Muscle of arm (tissue), 12 donors: ENCODE data around the gene FBXL22. TPM values are rescaled to one million over a fixed set of nuclear protein-coding genes. Genes with fewer than 3 reads are reported as not detected.
"Not testable (repeated sequence)": the region's sequence is repeated elsewhere in the genome, so short reads cannot be mapped to it uniquely, and the experiment has no call there.

Experiments
- DNase-seq: peaks from one replicate; pipeline ENCODE4 v3.0.0-alpha.2; 2013
- polyA plus RNA-seq, 12 donors: library from polyadenylated mRNA; unstranded; fragments of 120-200 nt; gene quantifications; one replicate each; pipeline ENCODE4 v1.2.1, GENCODE V29; 2013; ENCODE audit not compliant: insufficient read length in 12 of 12

FBXL22 gene
- polyA plus RNA-seq, 12 donors = 11.3 to 34.7 (median 27.6) TPM; not detected in 1

DNA sequence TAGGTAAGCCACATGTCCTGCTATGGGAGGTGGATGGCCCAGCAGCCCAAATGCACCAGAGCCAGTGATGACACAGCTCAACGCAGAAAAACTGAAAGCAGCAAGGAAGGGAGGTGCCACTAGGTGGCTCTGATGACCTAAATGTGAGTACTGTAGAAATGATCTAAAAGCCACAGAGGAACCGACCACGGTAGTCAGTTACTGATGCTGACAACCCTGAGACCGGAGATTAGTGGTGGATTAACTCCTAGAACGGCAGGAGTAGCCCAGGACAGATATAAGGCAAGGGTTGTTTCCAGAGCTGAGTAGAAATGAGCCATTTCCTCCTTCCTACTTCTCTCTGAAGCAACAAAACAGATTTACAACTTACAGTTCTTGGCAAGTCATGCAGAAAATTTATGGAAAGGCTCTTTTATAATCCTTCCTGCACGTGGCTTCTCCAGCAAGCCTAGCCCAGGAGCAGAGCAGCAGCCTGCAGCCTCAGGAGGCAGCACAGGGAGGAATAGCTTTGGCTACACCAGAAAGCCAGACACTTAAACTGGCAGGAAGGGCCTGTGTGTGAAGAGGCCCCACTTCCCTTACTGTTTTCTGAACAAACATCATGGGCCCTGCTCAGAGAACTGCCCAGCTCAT, 13.1 kb downstream of the FBXL22 start:
- DNase-seq = peak; percentile 85

DNA sequence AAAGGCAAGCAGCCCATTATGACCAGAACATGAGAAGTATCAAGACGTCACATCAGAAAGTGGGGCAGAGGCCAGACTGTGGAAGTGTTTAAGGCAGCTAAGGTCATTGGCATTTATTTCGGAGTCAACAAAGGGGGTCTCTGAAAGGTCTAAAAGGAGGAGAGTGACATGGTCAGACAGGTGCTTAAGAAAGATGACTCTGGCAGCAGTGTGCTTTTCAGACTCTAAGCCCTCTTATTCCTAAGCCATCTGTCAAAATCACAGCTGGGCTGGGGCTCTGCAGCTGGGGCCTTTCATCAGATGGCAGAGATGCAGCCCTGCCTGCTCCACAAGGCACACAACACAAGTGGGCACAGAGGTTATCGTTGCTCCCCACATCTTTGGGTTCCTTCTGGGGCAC, 14.0 kb downstream of the FBXL22 start:
- DNase-seq = peak; percentile 37

DNA sequence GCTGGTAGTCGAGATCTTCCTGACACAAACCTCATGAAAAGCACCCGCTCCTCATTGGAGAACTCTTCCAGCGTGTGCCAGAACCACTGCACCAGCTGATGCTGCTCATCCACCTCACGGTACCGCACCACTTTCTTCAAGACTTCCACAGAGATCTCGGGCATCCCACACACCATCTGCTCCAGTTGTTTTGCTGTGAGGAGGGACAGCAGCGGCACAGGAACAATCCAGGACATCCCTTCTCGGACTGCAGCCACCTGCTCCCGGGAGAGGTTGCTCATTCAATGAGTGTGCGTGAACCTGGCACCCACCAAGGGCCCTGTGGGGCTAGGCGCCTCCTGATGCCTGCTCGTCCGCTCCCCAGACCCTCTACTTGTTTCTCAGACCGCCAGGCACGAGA, 15.1 kb downstream of the FBXL22 start:
- DNase-seq = no peak

- no peak for DNase-seq
Measured at GRCh38 chr15:63615935-63616334, 18.7 kb downstream of the FBXL22 start.

DNA sequence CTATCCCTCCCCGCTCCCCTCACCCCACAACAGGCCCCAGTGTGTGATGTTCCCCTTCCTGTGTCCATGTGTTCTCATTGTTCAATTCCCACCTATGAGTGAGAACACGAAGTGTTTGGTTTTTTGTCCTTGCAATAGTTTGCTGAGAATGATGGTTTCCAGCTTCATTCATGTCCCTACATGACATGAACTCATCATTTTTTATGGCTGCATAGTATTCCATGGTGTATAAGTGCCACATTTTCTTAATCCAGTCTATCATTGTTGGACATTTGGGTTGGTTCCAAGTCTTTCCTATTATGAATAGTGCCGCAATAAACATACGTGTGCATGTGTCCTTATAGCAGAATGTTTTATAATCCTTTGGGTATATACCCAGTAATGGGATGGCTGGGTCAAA, 20.0 kb downstream of the FBXL22 start:
- DNase-seq = not testable (repeated sequence)

DNA sequence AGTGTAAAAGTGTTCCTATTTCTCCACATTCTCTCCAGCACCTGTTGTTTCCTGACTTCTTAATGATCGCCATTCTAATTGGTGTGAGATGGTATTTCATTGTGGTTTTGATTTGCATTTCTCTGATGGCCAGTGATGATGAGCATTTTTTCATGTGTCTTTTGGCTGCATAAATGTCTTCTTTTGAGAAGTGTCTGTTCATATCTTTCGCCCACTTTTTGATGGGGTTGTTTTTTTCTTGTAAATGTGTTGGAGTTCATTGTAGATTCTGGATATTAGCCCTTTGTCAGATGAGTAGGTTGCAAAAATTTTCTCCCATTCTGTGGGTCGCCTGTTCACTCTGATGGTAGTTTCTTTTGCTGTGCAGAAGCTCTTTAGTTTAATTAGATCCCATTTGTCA, 20.4 kb downstream of the FBXL22 start:
- DNase-seq = not testable (repeated sequence)

- not testable (repeated sequence) for DNase-seq
Measured at GRCh38 chr15:63620760-63621159, 23.6 kb downstream of the FBXL22 start.

GRCh38 chr15:63623232-63623969, 26.2 kb downstream of the FBXL22 start:
- no peak for DNase-seq

GRCh38 chr15:63626955-63627354, 29.8 kb downstream of the FBXL22 start:
- no peak for DNase-seq

- DNase-seq = no peak
Measured at GRCh38 chr15:63628123-63628822, 31.1 kb downstream of the FBXL22 start.

DNA sequence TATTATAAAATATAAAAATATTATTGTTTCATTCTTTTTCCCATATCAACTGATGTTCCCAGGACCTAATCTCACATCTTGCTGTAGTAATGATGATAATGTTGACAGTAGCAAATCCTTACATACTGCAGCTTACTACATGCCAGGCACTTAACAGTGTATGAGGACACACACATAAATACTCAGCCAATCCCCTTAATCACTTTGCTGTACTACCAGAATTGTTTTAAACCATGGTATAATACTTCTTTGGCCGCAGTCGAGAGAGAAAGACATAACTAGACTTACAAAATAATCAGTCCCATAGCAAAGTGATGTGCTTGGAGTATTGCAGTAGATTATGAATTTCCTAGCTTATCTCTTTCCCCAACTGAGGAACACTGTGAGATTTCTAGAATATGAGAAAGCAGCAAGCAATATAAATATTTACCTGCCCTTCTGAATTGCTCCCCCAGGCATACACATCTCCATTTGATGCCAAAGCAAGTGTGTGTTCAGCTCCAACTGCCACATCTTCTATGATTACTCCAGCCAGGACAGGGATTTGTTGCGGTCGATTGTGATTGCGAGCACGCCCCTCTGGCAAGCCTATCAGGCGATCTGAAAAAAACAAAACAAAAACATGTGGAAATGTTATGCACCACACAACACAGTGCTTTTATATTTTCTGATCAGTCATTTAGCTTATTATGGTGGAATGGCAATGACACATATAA, 33.0 kb downstream of the FBXL22 start:
- DNase-seq = no peak

DNA sequence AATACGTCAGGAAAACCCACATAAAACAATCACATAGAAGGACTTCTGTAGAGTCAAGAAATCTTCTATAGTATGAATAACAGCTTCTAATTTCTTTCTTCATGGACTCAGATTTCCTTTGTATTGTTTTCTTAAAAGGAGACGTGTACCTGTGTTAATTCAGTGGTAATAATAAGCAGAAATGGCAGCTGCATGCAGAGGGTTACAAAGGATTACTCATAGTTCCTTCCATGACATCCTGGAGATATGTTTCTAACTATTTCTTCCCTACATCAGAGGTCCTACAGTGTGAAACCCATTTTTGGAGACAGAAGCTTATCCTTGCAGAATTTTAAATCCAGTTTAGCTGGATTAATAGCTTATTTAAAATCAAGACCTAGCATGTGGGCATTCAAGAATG, 36.1 kb downstream of the FBXL22 start:
- no peak for DNase-seq

GRCh38 chr15:63634154-63634553, 37.0 kb downstream of the FBXL22 start:
- DNase-seq = no peak

GRCh38 chr15:63636518-63637061, 39.4 kb downstream of the FBXL22 start:
- DNase-seq = no peak

GRCh38 chr15:63638839-63639238, 41.7 kb downstream of the FBXL22 start:
- no peak for DNase-seq

DNA sequence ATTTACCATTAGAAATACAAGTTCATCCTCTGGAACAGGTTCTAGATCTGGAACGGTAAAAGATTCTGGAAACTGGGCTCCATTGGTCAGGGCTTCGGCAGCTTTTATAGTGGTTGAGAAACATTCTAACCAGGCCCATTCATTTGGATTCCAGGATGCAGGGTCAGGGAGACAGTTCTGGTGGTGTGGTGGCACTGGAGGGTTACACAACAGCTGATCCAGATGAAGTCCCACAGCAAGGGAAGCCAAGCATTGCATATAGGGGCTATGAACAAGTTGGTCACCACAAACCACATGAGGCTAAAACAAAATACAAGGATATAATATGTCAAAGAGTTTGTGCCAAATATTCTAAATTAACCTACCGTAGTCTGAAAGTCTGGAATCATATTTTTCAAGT, 43.0 kb downstream of the FBXL22 start:
- no peak for DNase-seq

Other genes with a start within 250 kb of the FBXL22 start
- gene CA12, start 215.5 kb upstream of the FBXL22 start, polyA plus RNA-seq = 10 to 100 TPM in 1 of 12 donors, 1 to 10 TPM in 6, under 1 TPM in 4, not detected in 1; 0.88 to 11.3 (median 1.4) TPM
- 10 to 100 TPM in 11 of 12 donors, not detected in 1; 21.7 to 36.7 (median 26.5) TPM for gene USP3, start 92.8 kb upstream of the FBXL22 start, polyA plus RNA-seq
- gene HERC1, start 236.6 kb downstream of the FBXL22 start, polyA plus RNA-seq = 10 to 100 TPM in 11 of 12 donors, not detected in 1; 29.9 to 60.5 (median 46.4) TPM